K562 (cell line): ENCODE data around the gene LZTS2. TPM values are rescaled to one million over a fixed set of nuclear protein-coding genes. Genes with fewer than 3 reads are reported as not detected.

Experiments
- ATAC-seq: fragments of 200-7000 bp; cut with Tn5 transposase; 3 replicates; pipeline ENCODE4 v1.9.1; 2020; ENCODE audit warnings: moderate library complexity
- BruUV-seq: library from RNA; stranded (reverse); fragments of 400-500 nt; replicated peaks from 2 replicates; lab custom pipeline; 2021; lab: Mats Ljungman, UMichigan
- CTCF ChIA-PET: fragments of 300-600 bp; formaldehyde crosslinking; extraction: SDS; loops from one replicate; lab custom pipeline; 2021; ENCODE audit warnings: low intra/inter-chr PET ratio; lab: Yijun Ruan, JAX
- POLR2A ChIA-PET: fragments of 300-600, 350-650 bp; sonication (Branson Sonifier 250); formaldehyde crosslinking; extraction: SDS; loops from one replicate; lab custom pipeline; 2021; ENCODE audit warnings: antibody characterized with exemption, inconsistent platforms; lab: Yijun Ruan, JAX
- DNase-seq, 4 experiments: peaks; one replicate each; pipeline versions ENCODE4 v3.0.0 to v3.0.0-alpha.2; 2011 to 2018; ENCODE audit warnings: low spot score in 3 of 4, mixed read lengths in 3 of 4; ENCODE audit errors: extremely low read depth in 1 of 4
- FAIRE-seq: peaks from 2 replicates; lab custom pipeline; 2011; peaks lifted over from hg19 to GRCh38; lab: Jason Lieb, UNC
- H2AFZ ChIP-seq: 2 replicates; pipeline ENCODE4 v1.6.0; 2011; ENCODE audit warnings: low read depth, low read length, control low read depth, inconsistent platforms
- H3K27ac ChIP-seq: fragments of 200-600 bp; 3 replicates; pipeline ENCODE4 v1.8.0; 2011; ENCODE audit warnings: low read depth, mild to moderate bottlenecking, control low read depth, inconsistent platforms, low read length, moderate library complexity, mixed read lengths; ENCODE audit errors: extremely low read depth
- H3K27me3 ChIP-seq, 2 experiments: fragments of 300-600 bp in 1 of 2; 2 replicates in 1 of 2; 3 replicates in 1 of 2; pipeline versions ENCODE4 v1.6.0 to v1.8.0; 2011; ENCODE audit warnings: inconsistent platforms in 2 of 2, low read length in 2 of 2, mild to moderate bottlenecking in 1 of 2, mixed read lengths in 1 of 2, moderate library complexity in 1 of 2; ENCODE audit not compliant: control insufficient read depth in 2 of 2, insufficient read depth in 2 of 2
- H3K36me3 ChIP-seq: fragments of 300-600 bp; 3 replicates; pipeline ENCODE4 v1.8.0; 2011; ENCODE audit warnings: mild to moderate bottlenecking, low read length, inconsistent platforms; ENCODE audit not compliant: control insufficient read depth, insufficient read depth
- H3K4me1 ChIP-seq, 2 experiments: fragments of 200-600 bp in 1 of 2; replicated peaks in 1 of 2; 2 replicates in 1 of 2; 3 replicates in 1 of 2; pipeline versions ENCODE4 v1.5.1 to v1.8.0; 2011; ENCODE audit warnings: inconsistent platforms in 2 of 2, low read length in 2 of 2, mild to moderate bottlenecking in 1 of 2, mixed read lengths in 1 of 2, moderate library complexity in 1 of 2; ENCODE audit not compliant: control insufficient read depth in 2 of 2, insufficient read depth in 2 of 2
- H3K4me2 ChIP-seq: 2 replicates; pipeline ENCODE4 v1.6.1; 2011; ENCODE audit warnings: low read length, control low read depth, inconsistent platforms, mixed read lengths; ENCODE audit not compliant: insufficient read depth
- H3K4me3 ChIP-seq: fragments of 200-600 bp; sonication (generic), shearing (Covaris generic); 2 replicates; pipeline ENCODE4 v1.5.1; 2016; ENCODE audit warnings: control low read depth, inconsistent platforms
- H3K79me2 ChIP-seq: fragments of 200-600 bp; 3 replicates; pipeline ENCODE4 v1.8.0; 2011; ENCODE audit warnings: low read length, inconsistent platforms; ENCODE audit not compliant: control insufficient read depth, insufficient read depth
- H3K9ac ChIP-seq, 2 experiments: 2 replicates each; pipeline versions ENCODE4 v1.6.0 to v1.6.1; 2011; ENCODE audit warnings: low read depth in 2 of 2, low read length in 2 of 2, control low read depth in 1 of 2, inconsistent platforms in 1 of 2, mild to moderate bottlenecking in 1 of 2, mixed read lengths in 1 of 2; ENCODE audit not compliant: insufficient read depth in 1 of 2
- H3K9me1 ChIP-seq: one replicate; pipeline ENCODE4 v1.6.0; 2011; ENCODE audit warnings: inconsistent platforms, mild to moderate bottlenecking, low read length, moderate library complexity; ENCODE audit not compliant: control insufficient read depth, insufficient read depth
- H3K9me3 ChIP-seq: replicated peaks from 2 replicates; pipeline ENCODE4 v1.5.1; 2011; ENCODE audit warnings: low read depth, low read length, inconsistent platforms; ENCODE audit not compliant: control insufficient read depth, insufficient read depth
- H4K20me1 ChIP-seq: replicated peaks from 2 replicates; pipeline ENCODE4 v1.6.1; 2011; ENCODE audit warnings: low read length, inconsistent platforms, mixed read lengths; ENCODE audit not compliant: control insufficient read depth, insufficient read depth
- DPF2 ChIP-seq: fragments of 450-650 bp; IDR thresholded peaks from 2 replicates; pipeline ENCODE4 v1.6.1; 2016
- PTTG1 ChIP-seq: fragments of 450-650 bp; IDR thresholded peaks from 2 replicates; pipeline ENCODE4 v1.6.1; 2016; ENCODE audit warnings: low read depth, mild to moderate bottlenecking, missing genetic modification characterization, missing compliant biosample characterization
- SRSF3 ChIP-seq: fragments of 200-400 bp; formaldehyde crosslinking; IDR thresholded peaks from 2 replicates; pipeline ENCODE4 v1.6.1; 2016; ENCODE audit warnings: mild to moderate bottlenecking, low read length, moderate library complexity; ENCODE audit not compliant: insufficient read depth
- WGBS: fragments of 100-300 bp; shearing (Covaris generic); methylation state at CpG from one replicate; pipeline ENCODE4 v1.1.6; 2016; ENCODE audit warnings: low coverage, mixed read lengths; ENCODE audit not compliant: insufficient coverage; ENCODE audit errors: missing lambda C conversion rate; 5-methylcytosine and 5-hydroxymethylcytosine counted together
- in situ Hi-C: fragments of 300-500 bp; cut with MboI; formaldehyde crosslinking; loops from 4 replicates; pipeline ENCODE4 v1.15.0; 2018; ENCODE audit warnings: inconsistent platforms, mixed read lengths
- intact Hi-C: fragments of 100-400 bp; cut with micrococcal nuclease; formaldehyde crosslinking; loops from 2 replicates; pipeline ENCODE4 v1.14.2; 2022
- polyA plus RNA-seq, 8 experiments: library from polyadenylated mRNA; depleted of rRNA in 4 of 8; stranded (reverse) in 5 of 8; unstranded in 3 of 8; fragments of >200 nt; fragmentation: Nextera tagmentation in 2 of 8; fragmentation: Illumina TruSeq in 1 of 8; extraction: Ambion mirVana in 2 of 8; extraction: Trizol in 1 of 8; gene quantifications; 2 replicates each; pipeline versions ENCODE4 v1.2.1 to v1.2.3, GENCODE V29; 2011 to 2014; ENCODE audit warnings: inconsistent platforms in 1 of 8, missing spikeins in 1 of 8
- total RNA-seq, 7 experiments: library from RNA; depleted of rRNA in 6 of 7; stranded (reverse); fragments of >200 nt in 6 of 7; fragmentation: Illumina TruSeq in 2 of 7; extraction: Trizol in 2 of 7; gene quantifications; 2 replicates each; pipeline versions ENCODE4 v1.2.1 to v1.2.3, GENCODE V29; 2011 to 2021; ENCODE audit warnings: low replicate concordance in 1 of 7
- TF ChIP-seq, protein P1 (sequence below): sonication (generic); formaldehyde crosslinking; IDR thresholded peaks from 2 replicates; pipeline ENCODE4 v1.8.1; 2022; ENCODE audit warnings: missing genetic modification reagents

The LZTS2 gene
- total and polyA plus RNA-seq, 9 of the 15 experiments (the other 6 are each of a cell fraction or from before 2014, with no cell fraction given), result 0.23 to 42.5 (median 14.7) TPM

DNA sequence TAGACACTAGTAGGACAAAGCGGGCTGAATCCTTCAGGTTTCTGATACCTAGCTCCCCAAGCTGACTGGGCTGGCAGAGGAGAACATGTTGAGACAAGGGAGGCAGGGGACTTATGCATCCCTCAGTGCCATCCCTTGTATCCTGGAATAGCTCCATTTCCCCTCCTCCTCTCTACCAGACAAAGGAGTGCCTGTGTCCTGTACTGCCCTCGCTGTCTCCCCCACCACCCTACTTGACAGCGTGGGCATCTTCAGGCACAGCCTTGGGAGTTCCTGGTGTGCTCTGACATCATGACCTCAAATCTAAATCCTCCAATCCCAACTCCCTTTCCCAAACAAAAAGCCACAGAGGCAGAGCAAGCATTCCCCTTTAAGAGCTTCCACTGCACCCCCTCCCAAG is 40.5 kb downstream of the LZTS2 start:
- 0 out of 4 replicates have a peak overlapping the region, but pooled peaks of 1 of the 2 experiments have one; percentile 20 for H3K9ac ChIP-seq
- H3K9me1 ChIP-seq, result no peaks in the 10 kb centered on the region
- peaks cover 9 to 14% of the 10 kb centered on the region in 2 experiments for H3K4me1 ChIP-seq
- POLR2A ChIA-PET, result interaction anchor here (0.7 to 0.9 kb wide), 2 partner anchors 23 to 90 kb away, joined by 3 to 4 read pairs; no protein-coding TSS in a partner anchor
- no peaks in the 10 kb centered on the region for H3K9me3 ChIP-seq
- no peaks in the 10 kb centered on the region for H3K36me3 ChIP-seq
- no peak overlapping the region for H3K4me3 ChIP-seq
- BruUV-seq, result no TSS peak
- no peak overlapping the region for H3K4me2 ChIP-seq
- H2AFZ ChIP-seq, result no peak overlapping the region
- no peak for DNase-seq
- intact Hi-C loops, result loop anchor here (2.0 to 5.0 kb wide), 2 partner anchors 102 to 173 kb away; no protein-coding TSS in a partner anchor
- CTCF ChIA-PET, result interaction anchor here (3.7 kb wide), 1 partner anchor 27 kb away, joined by 37 read pairs; no protein-coding TSS in a partner anchor
- H4K20me1 ChIP-seq, result no peaks in the 10 kb centered on the region
- ATAC-seq, result no peak
- WGBS, result 5% methylated on average over 3 of the region's 3 CpGs
- H3K27me3 ChIP-seq, result no peaks in the 10 kb centered on the region
- no peaks in the 10 kb centered on the region for H3K79me2 ChIP-seq
- H3K27ac ChIP-seq, result no peak overlapping the region
- no peak for FAIRE-seq
- in situ Hi-C loops, result no loop called here
- no peak for TF ChIP-seq DPF2
- no peak for TF ChIP-seq SRSF3
- TF ChIP-seq, protein P1, sequence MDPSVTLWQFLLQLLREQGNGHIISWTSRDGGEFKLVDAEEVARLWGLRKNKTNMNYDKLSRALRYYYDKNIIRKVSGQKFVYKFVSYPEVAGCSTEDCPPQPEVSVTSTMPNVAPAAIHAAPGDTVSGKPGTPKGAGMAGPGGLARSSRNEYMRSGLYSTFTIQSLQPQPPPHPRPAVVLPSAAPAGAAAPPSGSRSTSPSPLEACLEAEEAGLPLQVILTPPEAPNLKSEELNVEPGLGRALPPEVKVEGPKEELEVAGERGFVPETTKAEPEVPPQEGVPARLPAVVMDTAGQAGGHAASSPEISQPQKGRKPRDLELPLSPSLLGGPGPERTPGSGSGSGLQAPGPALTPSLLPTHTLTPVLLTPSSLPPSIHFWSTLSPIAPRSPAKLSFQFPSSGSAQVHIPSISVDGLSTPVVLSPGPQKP (CRISPR knock-in tag), result no peak

DNA sequence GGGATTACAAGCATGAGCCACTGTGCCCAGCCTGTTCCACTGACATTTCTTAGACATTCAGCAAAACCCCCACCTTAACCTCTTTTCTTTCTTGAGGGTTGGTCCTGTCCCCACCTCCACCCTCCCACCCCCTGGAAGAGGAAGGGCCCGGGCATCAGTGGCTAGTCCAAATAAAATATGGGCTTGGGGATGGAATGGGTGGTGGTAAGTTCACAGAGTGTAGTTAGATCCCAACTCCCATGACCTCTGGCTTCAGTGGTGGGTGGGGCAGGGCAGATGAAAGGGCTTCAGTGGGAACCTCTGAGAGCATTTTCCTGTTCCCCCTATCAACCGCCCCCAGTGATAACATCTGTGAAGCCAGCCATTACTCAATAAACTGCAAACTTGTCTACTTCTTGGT is 41.2 kb downstream of the LZTS2 start:
- no peak for ATAC-seq
- no peak for TF ChIP-seq PTTG1
- ChIA-PET POLR2A (interaction anchor here (1.0 to 1.5 kb wide), 2 partner anchors 10 to 21 kb away, joined by 3 to 5 read pairs; partner anchors contain the start of genes KAZALD1, PDZD7 and SFXN3), CTCF (interaction anchor here (0.6 to 3.7 kb wide), 6 partner anchors 9 to 101 kb away, joined by 3 to 37 read pairs (median 5); no protein-coding TSS in a partner anchor)
- H3K27ac ChIP-seq, result no peak overlapping the region
- H3K79me2 ChIP-seq, result no peaks in the 10 kb centered on the region
- intact Hi-C loops, result loop anchor here (2.0 to 5.0 kb wide), 2 partner anchors 101 to 172 kb away; no protein-coding TSS in a partner anchor
- H4K20me1 ChIP-seq, result no peaks in the 10 kb centered on the region
- H3K9me3 ChIP-seq, result no peaks in the 10 kb centered on the region
- no peak for DNase-seq
- no peak overlapping the region for H3K4me3 ChIP-seq
- no peaks in the 10 kb centered on the region for H3K27me3 ChIP-seq
- H2AFZ ChIP-seq, result no peak overlapping the region
- no peak for FAIRE-seq
- no peak overlapping the region for H3K4me2 ChIP-seq
- H3K36me3 ChIP-seq, result no peaks in the 10 kb centered on the region
- no TSS peak for BruUV-seq
- WGBS, result 14% methylated on average over 1 of the region's 2 CpGs
- peak overlapping the region in 1 of 2 experiments; percentile 3; a peak in 1 of 4 replicates for H3K9ac ChIP-seq
- H3K4me1 ChIP-seq, result peaks cover 9 to 11% of the 10 kb centered on the region in 2 experiments
- H3K9me1 ChIP-seq, result no peaks in the 10 kb centered on the region
- in situ Hi-C loops, result no loop called here
